Activated CD8-positive, alpha-beta memory T cell treated with anti-CD3 and anti-CD28 coated beads, Interleukin-2, amount 50 U/mL, for 1 hour (primary cell): ENCODE measurements around the gene CCDC90B.
"Not testable (repeated sequence)": the region's sequence is repeated elsewhere in the genome, so short reads cannot be mapped to it uniquely, and the experiment has no call there.

Experiments used
- DNase-seq: peaks from one replicate; pipeline ENCODE4 v3.0.0-alpha.2; 2020; ENCODE audit errors: extremely low read depth

Gene CCDC90B

GRCh38 chr11:83287631-83288030 is 1.5 kb upstream of the CCDC90B start:
- DNase-seq = no peak

GRCh38 chr11:83285151-83285770 is 906 bp downstream of the CCDC90B start:
- DNase-seq = no peak

- no peak for DNase-seq
Measured at GRCh38 chr11:83284501-83285150, 1.5 kb downstream of the CCDC90B start.

GRCh38 chr11:83282084-83282716 is 4.0 kb downstream of the CCDC90B start:
- DNase-seq = no peak

GRCh38 chr11:83280256-83280655 is 5.9 kb downstream of the CCDC90B start:
- DNase-seq = no peak

GRCh38 chr11:83278351-83278750 is 7.8 kb downstream of the CCDC90B start:
- no peak for DNase-seq

- DNase-seq = no peak
Measured at GRCh38 chr11:83275888-83276641, 10.1 kb downstream of the CCDC90B start.

GRCh38 chr11:83272627-83273026 is 13.5 kb downstream of the CCDC90B start:
- DNase-seq = no peak

- DNase-seq = not testable (repeated sequence)
Measured at GRCh38 chr11:83271734-83272133, 14.4 kb downstream of the CCDC90B start.

- not testable (repeated sequence) for DNase-seq
Measured at GRCh38 chr11:83269080-83269479, 17.1 kb downstream of the CCDC90B start.

- no peak for DNase-seq
Measured at GRCh38 chr11:83265331-83265730, 20.8 kb downstream of the CCDC90B start.

GRCh38 chr11:83259559-83259958 is 26.6 kb downstream of the CCDC90B start:
- no peak for DNase-seq

- DNase-seq = no peak
Measured at GRCh38 chr11:83257761-83258168, 28.4 kb downstream of the CCDC90B start.

- DNase-seq = no peak
Measured at GRCh38 chr11:83256602-83257340, 29.4 kb downstream of the CCDC90B start.

- no peak for DNase-seq
Measured at GRCh38 chr11:83255366-83255765, 30.8 kb downstream of the CCDC90B start.

- no peak for DNase-seq
Measured at GRCh38 chr11:83252941-83253340, 33.2 kb downstream of the CCDC90B start.

- DNase-seq = no peak
Measured at GRCh38 chr11:83252266-83252665, 33.9 kb downstream of the CCDC90B start.

- DNase-seq = no peak
Measured at GRCh38 chr11:83249972-83250593, 36.1 kb downstream of the CCDC90B start.

- no peak for DNase-seq
Measured at GRCh38 chr11:83249445-83249844, 36.7 kb downstream of the CCDC90B start.

GRCh38 chr11:83241291-83241946 is 44.7 kb downstream of the CCDC90B start:
- no peak for DNase-seq

- no peak for DNase-seq
Measured at GRCh38 chr11:83238111-83238510, 48.1 kb downstream of the CCDC90B start.
